Activated effector memory CD4-positive, alpha-beta T cell treated with Interleukin-2 at 50 U/mL for 16 hours (primary cell): Measurements from ENCODE around the gene RNF183.
"Not testable (repeated sequence)": the region's sequence is repeated elsewhere in the genome, so short reads cannot be mapped to it uniquely, and the experiment has no call there.

Experiments used
- DNase-seq: peaks from one replicate; pipeline ENCODE4 v3.0.0-alpha.2; 2020

Gene RNF183

DNA sequence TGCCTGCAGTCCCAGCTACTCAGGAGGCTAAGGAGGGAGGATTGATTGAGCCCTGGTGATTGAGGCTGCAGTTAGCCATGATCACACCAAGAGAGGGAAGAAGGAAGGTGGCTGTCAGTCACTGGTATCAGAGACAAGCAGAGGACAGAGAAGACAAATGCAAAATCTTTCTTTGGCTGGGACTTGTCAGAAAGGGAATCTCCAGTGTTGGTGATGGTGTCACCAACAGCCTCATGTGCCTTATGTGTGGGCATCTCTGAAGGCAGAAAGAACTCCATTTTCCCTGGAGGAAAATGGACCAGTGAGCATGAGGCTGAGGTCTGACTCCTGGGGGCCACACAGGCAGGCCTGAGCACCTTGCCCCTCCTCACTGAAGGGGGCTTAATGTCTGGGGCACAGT lies 12.1 kb upstream of the RNF183 start:
- DNase-seq, result no peak

DNA sequence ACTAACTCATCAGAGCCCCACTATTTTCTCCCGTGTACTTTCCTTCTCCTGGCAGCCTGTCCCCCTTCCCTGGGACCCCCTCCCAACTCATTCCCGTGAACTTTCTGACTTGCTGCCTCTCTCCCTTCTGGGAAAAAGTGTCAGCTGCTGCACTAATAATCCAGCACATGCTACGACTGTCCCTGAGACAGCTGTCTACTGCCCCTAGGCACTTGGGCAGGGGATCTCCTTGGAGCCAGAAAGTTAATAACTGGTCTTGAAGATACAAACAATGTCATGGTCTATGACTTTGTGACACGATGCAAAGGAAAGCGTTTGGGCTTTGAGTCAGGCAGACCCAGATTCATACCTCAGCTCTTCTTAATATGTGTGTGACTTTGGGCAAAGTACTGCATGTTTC lies 10.1 kb upstream of the RNF183 start:
- DNase-seq, result no peak

DNA sequence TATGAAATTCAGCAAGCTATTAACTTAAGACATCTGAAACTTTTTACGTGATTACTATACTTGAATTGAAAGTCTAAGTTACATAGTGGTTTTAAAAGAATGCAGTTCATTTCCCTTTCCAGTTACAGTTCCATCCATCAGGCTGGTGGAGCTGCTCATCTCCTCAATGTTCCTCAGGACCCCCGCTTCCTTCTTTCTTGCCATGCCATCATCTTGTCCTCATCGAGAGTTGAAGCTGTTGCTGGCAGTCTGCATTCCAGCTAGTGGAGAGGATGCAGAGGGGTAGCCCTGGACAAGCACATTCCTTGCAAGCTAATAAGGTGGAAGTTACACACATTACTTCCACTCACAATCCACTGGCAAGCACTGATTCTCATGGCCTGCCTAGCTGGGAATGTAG lies 8.8 kb upstream of the RNF183 start:
- DNase-seq, result no peak

DNA sequence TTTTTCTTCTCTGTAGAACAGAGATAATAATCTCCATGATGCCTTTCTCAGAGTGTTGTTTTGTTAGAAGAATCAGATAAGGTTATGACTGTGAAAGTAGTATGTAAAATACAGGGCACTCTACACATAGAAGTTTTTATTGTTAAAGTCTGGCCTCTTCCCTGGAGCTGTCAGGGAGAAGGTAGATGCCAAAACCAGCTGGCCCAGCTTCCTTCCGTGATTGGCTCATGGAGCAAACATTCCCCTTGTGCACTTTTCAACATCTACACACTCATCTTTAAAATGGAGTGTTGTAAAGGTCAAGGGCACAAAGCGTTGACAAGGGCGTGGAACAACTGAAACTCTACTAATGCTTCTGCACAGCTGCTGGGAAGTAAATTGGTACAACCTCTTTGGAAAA lies 7.4 kb upstream of the RNF183 start:
- DNase-seq, result no peak

DNA sequence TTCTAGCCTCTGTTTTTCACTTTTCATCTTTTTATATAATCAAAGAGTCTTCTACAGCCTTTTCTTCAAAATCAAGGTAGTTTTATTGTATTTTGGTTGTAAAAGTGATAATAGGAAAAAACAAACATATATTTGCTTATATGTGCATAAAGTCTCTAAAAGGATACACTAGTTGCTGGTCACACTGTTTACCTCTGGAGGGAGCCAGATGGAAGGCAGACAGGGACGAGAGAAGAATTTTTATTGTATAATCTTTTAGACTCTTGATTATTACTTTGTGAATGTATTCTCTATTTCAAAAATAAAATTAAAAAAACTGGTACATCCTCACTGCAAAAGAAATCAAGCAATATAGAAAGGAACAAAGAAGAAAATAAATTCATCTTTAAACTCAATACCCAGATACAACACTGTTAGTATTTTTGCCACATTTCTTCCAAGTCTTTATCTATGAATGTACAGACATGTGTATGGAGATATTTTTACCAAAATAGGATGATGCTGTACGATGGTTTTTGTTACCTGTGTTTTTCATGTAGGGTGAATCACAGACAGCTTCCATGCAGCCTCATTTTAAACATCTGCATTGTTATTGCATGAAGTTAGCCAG lies 6.1 kb upstream of the RNF183 start:
- no peak for DNase-seq

DNA sequence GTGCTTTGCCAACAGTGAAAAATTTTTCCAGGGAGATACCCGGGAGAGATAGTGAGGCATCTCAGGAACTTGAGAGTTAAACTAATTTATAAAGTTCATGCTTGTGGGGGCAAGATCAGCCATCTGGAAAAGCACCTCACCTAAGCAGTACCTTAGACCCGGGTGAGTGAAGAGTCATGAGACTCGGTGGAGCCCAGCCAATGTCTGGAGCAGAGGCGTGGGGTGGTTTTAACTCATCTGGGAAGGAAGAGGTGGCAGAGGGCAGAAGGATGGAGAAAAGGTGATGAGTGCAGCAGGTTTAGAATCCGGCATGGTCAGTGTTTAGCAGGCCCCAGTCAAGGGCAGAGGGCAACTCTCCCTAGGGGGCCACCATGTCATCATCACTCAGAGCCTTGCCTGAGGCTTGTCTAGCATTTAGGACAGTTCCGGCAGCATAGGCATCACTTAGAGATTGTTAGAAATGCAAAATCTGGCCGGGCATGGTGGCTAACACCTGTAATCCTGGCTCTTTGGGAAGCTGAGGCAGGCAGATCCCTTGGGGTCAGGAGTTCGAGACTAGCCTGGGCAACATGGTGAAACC lies 4.3 kb upstream of the RNF183 start:
- no peak for DNase-seq

DNA sequence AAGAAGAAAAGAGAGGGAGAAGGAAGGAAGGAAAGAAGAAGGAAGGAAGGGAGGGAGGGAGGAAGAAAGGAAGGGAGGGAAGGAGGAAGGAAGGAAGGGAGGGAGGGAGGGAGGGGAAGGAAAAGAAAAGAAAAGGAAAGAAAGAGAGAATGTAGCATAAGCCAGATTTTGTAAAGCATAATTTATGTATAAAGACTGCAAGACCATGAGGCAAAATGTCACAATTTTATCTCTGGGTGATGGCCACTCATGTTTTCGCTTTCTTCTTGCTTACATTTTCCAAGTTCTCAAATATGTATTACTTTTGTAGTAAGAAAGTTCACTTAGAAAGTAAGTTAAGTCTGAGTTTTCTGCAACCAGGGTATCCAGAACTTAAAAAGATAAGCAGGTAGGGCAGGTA lies 3.4 kb upstream of the RNF183 start:
- no peak for DNase-seq

DNA sequence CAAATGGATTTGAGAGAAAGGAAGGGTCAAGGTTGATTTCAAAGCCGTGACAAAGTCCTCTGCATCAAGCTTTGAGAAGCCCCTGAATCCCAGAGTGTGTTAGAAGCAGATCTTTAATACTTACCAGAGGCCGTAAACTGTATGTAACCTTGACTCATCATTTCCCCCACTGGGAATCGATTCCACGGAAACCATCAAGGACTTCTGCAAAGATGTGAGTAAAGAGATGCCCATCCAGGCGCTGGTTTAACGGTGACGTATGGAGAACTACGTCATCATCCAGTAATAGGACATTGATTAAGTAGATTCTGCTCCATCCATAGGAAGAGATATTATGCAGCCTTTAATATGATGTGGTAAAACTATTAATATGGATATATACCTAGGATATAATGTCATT lies 1.6 kb downstream of the RNF183 start:
- DNase-seq, result no peak

DNA sequence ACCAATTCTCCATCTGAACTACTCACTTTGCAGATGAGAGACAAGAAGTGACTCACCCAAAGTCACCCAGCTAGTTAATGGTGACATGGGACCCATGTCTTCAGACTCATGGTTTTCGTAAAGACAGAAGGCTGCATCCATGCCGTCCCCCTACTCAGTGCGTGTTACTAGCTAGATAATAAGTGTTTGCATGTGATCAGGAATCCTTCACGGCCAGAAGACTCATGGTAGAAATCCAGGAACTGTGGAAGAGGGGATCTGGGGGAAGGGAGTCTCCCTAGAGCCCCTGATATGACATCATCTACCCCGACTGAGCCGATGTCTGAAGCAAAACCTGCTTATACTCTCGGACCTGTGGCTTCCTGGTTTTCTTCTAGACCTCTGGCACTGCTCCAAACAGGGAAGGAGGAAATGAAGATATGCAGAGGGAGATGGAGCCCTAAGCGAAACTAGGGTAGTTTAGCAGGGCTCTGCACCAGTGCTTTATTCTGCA lies 3.3 kb downstream of the RNF183 start:
- DNase-seq, result no peak

DNA sequence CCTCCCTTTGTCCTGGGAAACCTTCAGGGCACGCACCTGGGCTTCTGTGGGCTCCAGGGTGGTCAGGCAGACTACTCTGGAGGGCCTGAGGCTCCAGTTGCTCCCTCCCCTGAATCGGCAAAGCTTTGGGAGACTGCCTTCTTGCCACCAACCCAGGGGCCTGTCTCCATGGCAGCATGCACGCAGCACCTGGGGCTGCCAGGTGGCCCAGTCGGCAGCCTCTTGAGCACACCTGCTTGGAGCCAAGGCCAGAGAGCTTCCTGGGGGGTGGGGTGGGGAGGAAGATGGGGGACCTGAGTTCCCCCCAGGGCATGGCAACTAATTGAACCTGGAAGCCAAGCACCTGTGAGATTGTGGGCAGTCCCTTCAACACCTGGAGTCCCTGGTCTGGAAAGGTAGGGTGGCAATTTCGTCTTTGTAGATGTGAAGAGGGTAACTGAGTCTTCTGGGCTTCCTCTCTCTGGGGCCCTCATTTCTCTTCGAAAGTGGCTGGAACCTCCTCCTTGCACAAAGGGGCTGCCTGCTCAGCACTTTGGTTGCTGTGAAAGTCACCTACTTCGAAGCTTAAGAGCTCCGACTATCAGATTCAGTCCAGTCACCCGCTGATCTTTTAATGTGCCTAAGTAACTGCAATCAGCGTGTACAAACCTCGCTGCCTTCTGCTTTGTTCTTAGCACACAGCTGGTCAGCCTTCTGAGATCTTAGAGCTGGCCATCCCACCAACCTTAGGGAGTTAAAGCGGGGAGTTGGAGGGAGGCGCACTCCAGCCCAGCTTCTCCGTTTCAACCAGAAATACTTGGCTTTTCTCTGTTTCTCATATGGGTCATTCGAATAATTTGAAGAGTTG lies 4.0 kb downstream of the RNF183 start:
- DNase-seq, result no peak

DNA sequence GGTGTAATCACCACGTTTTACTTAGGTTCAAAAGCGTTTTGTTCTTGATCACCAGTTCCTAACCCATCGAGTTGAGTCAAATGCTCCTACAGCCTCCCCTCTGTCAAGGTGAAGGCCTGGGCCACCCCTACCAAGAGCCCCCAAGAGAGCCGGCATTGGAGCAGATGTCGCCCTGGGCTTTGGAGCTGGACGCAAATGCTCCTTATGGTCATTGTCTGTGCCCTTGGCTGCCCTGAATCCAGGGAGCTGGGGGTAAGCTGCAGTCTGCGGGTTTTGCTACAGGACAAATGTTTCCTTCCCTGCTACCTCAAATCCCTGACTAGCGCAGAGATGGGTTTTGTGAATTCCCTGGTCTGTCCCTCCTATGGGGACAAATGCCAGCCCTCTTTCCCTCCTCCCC lies 4.9 kb downstream of the RNF183 start:
- no peak for DNase-seq

DNA sequence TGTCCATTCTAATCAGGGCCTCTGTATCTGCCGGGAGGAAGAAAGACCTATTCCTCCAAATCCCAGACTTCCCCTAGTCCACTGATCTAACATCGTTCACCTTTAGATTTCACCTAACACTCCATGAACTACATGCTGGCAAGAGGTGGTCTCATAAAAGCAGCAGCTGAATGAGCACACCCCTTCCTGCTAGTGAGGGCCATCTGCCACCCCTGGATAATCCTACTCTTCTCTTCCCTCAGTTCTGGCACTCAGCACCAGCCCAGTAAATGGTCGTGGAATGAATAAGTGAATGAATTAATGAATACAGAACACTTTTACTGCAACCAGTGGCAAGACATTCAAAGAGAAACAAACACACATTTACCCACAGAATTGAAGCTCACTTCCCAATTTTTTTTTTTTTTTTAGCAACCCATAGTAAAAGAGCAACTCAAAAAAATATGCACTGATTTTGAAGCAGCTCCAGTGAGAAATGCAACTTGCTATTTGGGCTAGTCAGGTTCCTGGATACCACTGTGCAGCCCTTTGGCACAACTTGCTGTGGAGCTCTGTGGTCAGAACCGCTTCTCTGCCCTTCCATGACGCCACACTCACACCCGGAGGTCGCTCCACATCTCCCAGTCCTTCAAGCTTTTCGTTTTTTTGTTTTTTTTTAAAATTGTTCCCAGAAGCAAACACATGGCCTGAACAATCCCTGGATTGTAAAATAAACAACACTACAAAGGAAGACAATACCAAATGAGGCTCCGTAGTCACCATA lies 6.2 kb downstream of the RNF183 start:
- no peak for DNase-seq

DNA sequence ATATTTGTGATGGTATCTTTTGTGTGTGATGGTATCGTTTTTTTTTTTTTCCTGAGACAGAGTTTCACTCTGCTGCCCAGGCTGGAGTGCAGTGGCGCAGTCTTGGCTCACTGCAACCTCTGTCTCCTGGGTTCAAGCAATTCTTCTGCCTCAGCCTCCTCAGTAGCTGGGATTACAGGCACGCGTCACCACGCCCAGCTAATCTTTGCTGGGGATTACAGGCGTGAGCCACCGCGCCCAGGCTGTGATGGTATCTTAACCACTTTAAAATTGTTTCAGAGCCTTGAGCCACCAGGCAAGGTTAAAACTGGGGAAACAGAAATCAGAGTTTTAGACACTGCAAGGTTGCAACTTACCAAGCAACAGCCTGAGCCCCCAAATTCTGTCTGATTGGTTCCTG lies 6.9 kb downstream of the RNF183 start:
- not testable (repeated sequence) for DNase-seq

DNA sequence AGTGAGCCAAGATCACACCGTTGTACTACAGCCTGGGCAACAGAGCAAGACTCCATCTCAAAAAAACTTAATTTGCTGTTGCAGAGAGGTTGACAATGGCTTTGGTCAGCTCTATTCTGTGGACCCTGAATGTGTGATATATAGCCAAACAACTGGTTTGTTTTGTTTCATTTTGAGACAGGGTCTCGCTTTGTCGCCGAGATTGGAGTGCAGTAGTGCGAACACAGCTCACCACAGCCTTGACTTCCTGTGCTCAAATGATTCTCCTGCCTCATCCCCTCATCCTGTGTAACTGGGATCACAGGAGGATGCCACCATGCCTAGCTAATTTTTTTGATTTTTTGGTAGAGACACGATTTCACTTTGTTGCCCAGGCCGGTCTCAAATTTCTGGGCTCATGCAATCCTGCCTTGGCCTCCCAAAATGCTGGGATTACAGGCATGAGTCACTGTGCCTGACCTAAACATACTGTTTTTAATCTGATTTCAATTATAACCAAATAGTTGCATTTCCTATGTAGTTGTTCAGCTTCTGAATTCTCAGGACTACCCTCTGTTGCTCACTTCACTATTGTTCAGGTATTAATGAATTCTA lies 9.8 kb downstream of the RNF183 start:
- no peak for DNase-seq

DNA sequence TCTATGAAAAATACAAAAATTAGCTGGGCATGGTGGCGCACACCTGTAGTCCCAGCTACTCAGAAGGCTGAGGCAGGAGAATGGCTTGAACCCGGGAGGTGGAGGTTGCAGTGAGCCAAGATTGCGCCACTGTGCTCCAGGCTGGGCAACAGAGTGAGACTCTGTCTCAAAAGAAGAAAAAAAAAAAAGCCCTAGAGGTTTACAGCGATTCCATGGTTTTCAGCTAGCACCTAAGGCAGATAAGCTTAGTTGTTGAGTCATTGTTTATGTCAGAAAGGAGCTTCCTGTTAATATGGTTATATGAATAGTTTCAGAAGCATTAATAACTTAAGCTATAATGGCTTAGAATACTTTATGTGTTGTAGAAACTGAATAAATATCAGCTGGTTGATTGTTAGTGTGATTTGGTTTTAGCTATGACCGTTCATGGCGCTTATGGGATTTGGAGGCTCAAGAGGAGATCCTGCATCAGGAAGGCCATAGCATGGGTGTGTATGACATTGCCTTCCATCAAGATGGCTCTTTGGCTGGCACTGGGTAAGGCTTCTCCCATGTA lies 13.0 kb downstream of the RNF183 start:
- DNase-seq, result no peak

DNA sequence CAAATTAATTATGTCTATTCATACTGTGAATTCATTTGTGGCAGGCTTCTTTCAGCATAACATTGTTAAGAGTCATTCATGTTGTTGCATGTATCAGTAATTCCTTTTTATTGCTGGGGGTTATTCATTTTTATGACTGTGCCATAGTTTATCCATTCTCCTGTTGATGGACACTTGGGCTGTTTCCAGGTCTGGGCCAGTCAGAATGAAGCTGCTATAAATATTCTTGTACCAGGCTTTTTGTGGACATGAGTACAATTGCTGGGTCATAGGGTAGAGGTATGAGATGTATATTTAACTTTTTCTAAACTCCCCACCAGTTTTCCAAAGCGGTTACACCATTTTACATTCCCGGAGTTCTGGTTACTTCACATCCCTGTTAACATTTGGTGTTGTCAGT lies 14.1 kb downstream of the RNF183 start:
- DNase-seq, result no peak

DNA sequence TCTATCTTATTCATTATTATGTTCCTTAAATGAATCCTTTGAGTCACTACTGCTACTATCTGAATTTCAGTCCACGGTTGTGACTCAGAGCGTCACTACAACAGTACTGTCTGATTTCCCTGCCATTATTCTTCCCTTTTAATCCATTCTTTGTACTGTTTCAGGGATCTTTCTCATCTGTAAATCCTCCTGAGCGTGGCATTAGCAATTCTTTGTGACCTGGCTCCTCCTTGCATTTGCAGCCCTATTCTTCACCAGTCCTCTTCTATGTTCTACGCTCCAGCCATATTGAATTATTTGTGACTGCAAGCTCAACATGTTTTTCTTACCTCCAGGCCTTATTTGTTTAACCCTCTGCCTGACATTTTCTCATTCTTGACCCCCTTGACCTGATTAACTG lies 21.8 kb downstream of the RNF183 start:
- no peak for DNase-seq

DNA sequence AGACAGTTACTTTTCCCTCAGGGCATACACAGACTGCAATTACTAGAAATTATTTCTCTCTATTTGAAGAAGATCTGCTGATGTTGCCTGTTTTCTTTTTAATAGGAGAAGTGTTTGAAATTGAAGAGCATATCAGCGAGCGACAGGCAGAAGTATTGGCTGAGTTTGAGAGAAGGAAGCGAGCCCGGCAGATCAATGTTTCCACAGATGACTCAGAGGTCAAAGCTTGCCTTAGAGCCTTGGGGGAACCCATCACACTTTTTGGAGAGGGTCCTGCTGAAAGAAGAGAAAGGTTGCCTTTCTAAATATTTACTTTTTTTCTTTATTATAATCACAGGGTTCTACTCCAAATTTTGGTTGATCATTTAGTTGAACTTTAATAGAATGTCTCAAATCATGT lies 24.3 kb downstream of the RNF183 start:
- DNase-seq, result no peak

DNA sequence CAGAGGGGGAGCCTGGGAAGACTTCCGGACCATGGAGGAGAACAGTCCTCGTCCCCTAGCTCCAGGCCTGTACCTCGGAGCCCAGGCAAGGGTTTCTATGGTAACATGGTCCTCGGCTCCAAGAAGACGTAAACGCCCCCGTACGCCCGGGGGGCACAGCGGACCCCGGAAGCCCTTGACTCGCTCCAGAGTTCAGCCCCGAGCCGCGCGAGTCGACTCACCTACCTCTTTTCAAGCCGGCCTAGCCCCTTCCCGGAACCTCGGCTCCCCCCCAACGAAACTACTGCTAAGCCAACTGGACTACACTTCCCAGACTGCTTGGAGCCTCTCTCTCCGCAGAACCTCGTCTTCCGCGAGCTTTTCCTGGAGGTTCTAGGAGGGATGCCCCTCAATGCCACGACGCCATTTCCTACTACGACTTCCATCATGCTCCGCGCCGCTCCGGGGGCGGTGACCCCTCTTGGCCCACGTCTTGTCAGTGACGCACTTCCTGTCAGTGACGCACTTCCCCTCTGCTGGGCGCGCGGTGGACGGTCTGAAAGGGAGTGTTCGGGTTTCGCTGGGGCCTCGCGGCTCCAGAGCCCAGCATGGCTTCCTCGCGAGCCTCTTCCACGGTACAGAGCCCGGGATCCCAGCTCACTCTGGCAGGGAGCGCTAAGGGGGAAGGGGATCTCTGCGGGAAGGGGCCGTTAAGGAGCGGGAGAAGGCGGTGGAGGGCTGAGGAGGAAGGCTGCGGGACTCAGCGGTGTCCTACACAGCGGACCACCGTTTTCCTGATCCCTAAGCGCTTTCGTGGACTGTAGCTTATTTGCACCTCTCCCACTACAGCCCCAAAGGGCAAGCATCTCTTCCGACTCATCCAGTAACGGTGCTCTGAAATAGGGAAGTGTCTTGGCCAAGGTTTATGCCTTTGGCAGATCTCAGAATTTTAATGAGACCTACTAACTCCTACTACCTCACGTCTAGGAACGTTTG lies 27.7 kb downstream of the RNF183 start, which contains the start of the genes CDC26 and PRPF4:
Gene CDC26 (minus strand): TSS at position 416 of the 975 bp plus-strand sequence. CDS start 3,065 bp downstream, outside the sequence.
Gene PRPF4 (plus strand): TSS at position 502 of the 975 bp plus-strand sequence. CDS start 86 bp downstream, at position 588.
- DNase-seq, result peak; percentile 91

DNA sequence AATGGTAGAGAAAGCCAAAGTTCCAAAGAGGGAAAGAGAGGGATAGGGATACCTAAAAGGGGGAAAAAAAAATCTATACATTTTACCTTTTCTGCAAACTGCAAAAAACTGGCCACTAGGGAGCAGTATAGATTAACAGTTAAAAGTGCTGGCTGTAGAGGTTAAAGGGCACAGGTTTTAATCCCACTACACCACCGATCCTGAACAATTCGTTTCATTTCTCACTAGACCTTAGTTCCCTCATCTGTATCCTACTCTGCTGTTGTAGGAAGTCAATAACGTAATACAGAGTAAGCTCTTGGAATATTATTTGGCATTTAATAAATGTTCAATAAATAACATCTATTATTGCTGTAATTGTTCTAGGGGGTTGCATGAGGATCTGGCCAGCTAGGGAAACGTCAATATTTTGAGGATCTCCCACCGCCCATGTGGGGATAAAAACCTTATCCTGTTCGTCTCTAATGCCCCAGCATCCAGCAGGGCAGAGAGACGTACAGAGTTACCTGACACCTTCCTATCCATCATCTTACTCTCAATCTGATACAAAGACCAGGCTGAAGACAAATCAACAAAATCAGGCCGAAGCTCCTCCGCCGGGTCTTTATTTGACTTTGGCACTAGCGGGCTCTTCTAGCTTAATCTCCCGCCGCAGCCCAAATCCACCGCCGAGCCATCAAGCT lies 28.6 kb downstream of the RNF183 start:
- no peak for DNase-seq

DNA sequence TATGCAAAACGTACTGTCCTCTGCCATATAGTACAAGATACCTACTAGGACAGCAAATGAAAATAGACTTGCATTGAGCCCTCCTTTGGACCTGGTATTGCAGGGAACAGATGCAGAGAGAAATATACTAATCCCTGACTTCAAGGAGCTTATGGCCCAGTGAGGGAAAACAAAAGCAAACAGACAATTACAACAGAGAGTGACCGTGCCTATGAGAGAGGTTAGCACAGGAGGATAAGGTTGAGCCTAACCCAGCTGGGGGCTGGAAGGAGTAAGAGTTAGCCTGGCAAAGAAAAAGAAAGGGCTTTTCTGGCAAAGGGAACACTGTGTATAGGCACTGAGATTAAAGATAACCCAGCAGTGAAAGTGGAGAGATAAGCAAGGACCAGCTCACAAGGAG lies 33.3 kb downstream of the RNF183 start:
- no peak for DNase-seq
